ENCODE measurements around the gene HAND2.

HAND2 gene

DNA sequence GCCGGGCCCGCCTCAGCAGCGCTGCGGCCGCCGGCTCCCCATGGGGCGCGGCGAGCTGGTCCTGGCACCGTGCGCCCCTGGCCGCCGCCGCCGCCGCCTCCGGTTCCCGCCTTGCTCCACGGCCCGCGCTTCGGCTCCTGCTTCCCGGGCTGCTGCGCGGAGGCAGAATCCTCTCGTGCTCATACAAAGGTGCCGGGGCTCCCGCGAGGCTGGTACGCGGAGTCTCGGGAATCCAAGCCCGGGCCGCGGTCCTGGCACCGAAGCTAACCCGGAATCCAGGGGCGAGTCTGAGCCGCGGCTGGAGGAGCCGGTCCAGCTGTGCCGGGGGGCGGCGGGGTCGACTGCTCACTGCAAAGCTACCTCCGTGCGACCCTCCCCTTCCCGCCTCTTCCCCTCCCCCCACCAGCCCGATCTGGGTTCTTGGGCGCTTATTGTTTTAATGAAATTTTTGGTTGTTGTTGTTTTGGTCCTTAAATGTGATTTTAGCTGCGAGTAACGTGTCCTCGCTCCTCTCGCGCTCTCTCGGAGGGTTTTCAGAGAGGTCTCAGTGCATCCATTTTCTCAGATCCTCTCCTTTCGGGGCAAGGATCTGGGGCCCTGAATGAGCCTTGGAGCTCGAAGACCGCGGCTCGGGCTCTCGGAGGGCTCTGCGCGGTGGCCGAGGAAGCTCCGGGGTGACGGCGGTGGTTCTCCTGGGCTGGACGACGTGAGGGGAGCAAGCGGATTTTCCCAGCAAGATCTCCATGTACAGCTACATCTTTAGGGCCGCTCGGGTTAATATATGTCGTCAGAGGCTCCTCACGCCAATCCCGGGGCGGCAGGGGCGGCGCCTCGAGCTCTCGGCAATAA lies at the start of gene HAND2:
HAND2 (minus strand) TSS at position 753 of the 849 bp plus-strand sequence. CDS start 940 bp downstream, outside the sequence.
- no peak for DNase-seq

DNA sequence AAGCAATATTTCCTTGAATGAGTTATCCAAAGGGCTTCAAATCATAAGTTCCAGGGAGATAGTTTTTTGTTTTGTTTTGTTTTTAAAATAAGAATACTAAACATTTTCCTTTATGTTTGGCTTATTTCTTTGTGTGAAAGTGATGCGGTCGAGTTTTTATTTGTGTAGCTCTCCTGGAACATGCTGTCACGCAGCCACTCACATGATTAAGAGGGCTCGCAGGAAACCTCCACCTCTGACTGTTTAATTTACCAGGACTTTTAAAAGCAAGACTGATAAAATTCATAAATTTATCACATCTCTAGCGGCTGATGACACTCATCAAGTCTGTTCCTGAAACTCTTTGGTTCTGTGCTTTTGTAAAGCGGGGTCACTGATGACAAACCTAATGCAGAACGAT lies 48.9 kb upstream of the HAND2 start:
- no peak for DNase-seq

DNA sequence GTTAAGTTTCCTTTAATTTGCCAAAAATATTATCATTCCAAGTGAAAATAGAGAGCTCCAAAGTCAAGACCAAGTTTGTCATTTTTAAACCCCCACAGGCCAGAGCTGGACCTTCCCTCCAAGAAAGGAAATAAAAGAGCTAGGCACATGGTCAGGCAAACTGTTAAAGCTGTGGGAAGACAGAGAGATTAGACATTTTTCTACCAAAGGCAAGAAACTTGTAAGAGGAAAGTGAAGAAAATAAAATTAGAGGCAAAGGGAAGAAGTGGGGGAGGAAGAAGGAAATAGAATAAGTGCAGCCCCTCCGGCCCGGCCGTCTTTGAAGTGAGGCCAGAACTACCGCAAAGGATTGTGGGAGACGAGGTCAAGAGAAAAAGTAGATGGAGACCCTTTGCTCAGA lies 47.9 kb upstream of the HAND2 start:
- DNase-seq: no peak

DNA sequence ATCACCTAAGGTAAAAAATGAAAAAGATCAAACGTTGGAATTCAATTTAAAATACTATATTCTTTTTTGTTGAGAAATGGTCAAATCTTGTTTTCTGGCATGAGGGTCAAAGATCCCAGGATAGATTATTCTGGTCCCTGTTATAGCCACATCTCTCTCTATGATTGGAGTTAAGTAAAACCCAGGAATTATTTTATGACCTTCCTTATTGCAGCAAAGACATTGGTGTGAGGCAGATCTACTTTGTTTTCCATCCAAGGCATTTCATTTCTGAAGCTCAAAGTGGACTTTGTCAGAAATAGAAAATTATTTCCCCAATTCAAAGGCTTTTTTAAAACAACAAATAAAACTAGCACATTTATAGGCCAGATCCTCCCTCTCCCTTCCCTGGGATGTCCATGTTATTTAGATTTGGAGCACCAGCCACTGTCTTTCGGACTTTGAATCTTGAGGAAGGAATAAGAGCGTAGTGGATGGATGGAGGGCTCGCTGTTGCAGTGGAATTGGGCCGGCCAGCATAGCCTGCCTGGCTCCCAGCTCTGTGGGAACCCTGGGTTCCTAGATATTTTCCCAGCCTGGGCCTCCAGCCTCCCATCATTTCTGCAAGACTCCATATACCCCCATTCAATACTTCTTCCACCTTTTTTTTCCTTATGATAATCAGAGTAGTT lies 45.6 kb upstream of the HAND2 start:
- DNase-seq: no peak

DNA sequence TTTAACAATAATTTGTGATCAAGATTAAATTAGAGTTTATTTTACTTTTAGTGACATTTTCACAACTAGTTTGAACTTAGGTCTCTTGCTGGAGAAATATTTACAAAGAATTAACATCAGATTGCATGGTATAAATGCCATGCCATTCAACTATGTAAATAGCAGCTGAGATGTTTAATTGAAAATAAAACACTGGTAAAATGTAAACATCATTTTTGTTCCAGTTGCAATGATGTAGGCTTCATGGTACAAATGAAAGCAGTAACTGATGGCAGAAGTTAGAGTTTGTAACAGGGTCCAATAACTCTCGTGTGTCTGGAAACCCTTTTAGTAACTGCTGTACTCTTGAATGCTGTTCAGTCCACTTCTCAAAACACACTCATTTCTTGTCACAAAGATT lies 43.7 kb upstream of the HAND2 start:
- DNase-seq: no peak

DNA sequence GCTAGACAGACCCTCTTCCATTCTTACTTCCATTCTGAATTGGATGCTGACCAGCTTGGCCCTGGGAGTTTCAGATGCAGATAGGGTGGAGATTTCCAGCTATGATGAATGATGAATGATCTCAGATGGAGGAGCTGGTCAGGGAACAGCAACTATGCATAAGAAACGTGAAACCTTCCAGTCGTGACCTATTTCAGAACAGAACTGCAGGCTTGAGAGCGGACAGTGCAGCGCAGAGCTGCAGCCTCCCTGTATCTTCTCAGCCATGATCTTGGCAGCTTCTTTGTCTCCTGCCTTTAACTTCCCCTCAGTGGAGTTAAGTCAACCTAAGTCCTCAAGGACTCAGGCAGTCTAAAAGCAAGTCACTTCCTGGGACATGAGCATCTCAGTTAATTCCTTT lies 43.3 kb upstream of the HAND2 start:
- DNase-seq: no peak

DNA sequence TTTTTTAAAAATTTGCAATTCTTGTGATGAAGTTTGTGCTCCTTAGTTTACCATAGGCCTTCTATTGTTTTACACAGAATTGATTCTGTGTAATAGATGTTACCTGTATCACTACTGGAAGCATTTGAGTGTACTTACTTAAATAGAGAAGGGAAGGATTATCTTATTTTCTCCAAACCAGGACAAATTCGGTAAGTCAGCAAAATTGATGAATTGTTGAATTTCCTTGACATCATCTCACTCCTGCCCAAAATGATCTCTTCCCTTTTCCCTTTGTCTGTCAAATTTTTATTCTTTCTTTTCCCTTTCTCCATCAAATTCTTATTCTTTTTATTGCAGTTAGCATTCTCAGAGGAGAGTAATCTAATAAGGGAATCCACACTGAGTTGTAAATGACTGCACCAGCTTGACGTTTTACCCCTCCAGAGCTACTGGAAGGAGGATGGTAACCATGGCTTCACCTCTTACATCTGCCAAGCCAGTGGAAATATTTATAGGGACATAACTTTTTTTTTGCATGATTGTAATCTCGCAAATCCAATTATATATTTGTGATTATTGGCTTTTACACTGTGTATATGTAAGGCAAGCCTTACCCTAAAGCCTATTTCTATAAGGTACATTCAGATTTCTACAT lies 42.6 kb upstream of the HAND2 start:
- no peak for DNase-seq

DNA sequence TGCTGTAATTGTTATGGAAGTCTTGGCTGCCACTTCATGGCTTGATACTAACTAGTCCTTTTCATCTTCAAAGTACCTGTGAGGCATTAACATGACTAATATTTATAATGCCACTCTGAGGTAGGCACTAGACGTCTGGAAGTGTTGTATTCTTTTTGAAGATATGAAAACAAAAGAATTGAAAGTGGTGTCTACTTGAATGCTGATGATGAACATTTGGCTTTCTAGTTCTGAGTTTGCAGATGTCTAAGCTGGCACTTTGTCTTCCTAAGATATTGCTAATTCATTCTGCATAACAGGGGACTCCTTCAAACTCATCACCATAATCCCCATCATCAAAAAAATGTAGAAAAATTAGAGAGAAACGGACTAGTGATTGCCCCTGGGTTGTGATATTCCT lies 41.6 kb upstream of the HAND2 start:
- no peak for DNase-seq

DNA sequence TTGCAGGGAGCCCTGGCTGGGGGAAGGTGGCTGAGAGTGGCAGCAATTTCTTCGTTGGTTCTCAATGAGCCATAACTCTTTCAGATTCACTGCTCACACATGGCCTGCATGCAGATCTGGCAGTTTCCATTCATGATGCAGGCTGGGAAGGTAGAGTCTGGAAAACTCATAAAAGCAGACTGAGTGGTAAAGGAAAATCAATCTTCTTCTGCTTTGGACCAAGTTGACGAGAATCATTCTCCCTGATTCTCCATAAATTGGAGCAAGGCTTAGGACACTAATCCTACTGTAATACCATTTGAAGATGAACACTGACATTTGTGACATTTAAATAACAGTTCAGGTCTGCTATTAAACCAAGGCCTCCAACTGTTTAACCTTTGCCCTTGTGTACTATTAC lies 35.3 kb upstream of the HAND2 start:
- DNase-seq: no peak

DNA sequence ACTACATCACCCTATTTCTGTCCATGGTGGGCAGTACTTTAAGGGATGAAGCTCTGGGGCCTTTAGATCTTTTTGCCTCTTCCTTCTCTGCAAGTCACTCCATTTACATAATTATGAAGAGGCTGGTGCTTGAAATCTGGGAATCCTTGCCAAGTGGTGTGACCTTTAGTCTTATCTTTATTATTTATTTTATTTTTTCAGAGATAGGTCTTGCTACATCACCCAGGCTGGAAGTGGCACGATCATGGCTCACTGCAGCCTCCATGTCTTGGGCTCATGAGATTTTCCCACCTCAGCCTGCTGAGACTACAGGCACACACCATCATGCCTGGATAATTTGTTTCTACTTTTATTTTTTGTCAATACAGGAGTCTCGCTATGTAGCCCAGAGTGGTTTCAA lies 34.4 kb upstream of the HAND2 start:
- no peak for DNase-seq

DNA sequence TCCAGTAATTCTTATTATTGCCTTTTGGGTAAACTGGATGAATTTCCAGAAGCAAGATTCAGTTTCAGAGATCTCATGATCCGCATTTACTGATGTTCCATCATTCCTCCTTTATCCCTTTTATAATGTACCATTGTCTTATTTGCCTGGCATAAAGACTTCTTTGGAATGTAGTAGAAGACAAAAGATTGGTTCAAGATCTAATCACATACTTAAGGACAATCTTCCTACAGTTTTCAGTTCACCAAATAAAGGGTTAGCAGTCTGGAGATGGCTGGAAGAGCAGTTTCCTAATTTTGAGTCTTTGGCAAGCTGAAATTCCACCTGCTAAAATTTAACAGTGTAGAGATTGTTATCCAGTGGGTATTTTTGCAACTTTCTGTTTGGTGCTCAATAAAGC lies 30.9 kb upstream of the HAND2 start:
- no peak for DNase-seq

DNA sequence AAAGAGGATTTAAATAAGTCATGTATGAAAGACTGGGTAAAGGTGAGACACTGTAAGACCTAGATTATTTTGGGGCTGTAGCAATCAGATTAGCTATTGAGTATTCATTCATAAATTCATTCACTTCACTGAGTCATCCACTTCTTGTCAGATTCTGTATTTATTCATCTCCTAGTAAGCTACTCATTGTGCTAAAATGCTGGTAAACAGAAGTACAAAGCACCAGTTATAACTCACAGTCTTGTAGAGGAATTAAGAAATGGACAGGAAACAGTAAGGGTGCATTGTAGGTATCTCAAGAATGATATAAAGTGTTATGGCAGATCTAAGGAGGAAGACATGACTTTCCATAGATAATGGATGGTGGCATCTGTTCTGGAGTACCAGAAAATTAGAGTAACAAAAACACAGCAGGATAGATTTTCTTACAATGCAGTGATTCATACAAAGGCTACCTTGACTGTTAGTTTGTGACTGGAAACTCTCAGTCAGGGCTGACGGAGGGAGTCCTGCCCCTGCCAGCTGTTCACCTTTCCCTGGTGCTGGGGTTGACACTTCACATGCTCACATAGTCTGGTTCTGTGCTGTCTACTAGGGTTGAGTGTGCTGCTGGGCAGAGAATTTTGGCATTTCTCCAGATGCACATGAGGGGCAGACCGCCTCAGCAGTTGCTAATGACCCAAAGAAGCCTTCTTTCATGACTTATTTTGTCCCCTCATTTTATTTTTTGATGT lies 26.5 kb upstream of the HAND2 start:
- DNase-seq: no peak

DNA sequence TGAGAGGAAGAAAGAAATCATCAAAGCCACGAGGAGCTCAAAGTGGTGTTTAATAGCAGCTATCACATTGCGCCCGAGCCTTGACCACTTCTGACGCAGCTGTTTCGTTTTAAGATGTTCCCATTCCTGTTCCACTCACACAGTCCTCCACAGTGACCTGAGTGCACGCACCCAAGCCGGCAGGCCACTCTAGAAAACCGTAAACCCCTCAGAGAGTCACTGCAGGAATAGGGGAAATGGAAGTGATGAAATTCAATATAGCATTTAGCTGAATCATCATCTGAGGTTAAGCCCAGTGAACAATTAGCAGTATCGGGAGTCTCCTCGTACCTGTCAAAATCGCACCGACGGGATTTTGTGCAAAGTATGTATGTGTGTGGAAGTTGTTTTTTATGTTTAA lies 17.9 kb upstream of the HAND2 start:
- no peak for DNase-seq

DNA sequence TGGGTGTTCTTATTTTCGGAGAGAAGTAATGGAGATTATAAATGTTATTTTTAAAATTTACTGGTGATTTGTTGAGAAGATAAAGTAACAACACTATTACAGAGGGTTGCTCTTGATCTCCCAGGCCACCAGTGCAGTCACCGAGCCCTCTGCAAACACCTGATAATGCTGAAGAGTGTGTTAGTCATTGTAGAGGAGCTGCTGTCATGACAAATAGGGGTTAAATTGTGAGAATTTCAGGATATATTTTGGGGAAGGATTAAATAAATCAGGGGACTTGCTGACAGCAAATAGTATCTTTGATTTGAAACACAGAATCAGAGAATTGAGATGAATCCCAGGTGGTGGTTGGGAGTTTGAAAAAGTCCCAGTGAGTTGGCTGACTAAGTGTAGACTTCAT lies 16.7 kb upstream of the HAND2 start:
- no peak for DNase-seq

DNA sequence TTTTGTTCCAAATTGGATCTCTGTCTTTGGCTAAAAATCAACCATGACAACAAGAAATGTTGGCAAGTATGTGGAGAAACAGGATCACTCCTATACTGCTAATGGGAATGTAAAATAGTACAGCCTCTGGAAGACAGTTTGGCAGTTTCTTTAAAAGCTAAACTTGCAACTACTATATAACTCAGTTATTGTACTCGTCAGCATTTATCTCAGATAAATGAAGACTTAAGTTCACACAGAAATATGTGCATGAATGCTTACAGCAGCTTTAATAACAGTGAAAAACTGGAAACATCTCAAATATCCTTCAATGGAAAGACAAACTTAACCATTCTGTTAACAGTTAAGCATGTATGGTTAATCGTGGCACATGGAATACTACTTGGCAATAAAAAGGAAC lies 15.4 kb upstream of the HAND2 start:
- DNase-seq: no peak

DNA sequence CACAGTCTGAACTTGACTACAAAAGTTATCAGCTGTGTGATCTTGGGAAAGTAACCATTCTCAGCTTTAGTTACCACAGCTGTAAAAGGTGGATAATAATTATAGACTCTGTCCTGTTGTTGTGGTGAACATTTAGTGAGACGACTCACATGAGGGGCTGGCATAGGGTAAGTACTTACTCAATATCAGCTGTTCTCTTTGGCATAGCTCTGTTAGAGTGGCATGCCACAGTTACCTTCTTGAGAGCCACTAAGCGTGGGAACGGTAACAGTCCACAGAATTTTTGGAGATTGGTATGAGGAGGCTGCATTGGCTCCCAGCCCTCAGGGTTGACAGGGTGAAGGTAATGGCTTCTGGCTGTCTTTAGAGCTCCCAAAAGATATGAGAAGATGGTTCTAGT lies 13.2 kb upstream of the HAND2 start:
- no peak for DNase-seq

DNA sequence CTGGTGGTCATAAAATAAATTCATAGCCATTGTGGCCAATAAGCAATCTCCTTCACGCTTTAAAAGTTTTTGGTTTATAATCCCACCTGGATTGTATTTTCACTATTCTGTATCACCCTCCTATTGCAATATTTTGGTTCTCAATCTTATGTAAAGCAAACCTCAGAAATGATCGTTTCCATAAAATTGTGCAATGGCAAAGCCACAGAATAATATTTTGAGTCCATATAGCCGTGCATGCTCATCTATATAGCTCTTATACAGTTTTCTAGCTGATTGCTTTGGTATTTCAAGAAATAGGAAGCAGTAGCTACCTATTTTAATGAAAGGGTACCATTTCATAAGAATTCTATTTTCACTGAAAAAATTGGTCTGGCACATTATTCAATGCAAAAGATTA lies 10.0 kb upstream of the HAND2 start:
- no peak for DNase-seq

DNA sequence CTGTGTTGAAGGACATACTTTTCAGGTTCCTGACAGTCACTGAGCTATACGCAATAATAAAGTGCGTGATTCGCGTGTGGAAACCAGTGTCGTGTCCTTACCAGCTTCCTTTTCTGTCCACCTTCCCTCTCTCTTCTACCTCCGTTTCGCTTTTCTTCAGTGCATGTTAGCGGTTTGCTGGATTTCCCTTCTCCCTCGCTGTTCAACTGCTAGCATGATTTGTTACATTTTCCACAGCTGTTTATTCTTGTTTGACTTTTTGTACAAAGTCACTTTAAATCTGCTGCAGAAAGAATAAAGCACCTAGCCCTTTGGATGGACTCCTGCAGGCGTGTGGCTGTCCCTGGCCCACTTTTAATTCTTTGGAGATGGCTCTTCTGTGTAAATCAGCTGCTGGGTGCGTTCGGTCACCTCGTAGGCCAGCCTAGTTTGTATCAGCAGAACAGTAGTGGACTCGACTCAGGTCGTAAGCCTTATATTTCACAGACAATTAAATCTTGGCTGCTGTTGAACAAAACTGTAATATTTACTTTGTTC lies 8.9 kb upstream of the HAND2 start:
- no peak for DNase-seq

DNA sequence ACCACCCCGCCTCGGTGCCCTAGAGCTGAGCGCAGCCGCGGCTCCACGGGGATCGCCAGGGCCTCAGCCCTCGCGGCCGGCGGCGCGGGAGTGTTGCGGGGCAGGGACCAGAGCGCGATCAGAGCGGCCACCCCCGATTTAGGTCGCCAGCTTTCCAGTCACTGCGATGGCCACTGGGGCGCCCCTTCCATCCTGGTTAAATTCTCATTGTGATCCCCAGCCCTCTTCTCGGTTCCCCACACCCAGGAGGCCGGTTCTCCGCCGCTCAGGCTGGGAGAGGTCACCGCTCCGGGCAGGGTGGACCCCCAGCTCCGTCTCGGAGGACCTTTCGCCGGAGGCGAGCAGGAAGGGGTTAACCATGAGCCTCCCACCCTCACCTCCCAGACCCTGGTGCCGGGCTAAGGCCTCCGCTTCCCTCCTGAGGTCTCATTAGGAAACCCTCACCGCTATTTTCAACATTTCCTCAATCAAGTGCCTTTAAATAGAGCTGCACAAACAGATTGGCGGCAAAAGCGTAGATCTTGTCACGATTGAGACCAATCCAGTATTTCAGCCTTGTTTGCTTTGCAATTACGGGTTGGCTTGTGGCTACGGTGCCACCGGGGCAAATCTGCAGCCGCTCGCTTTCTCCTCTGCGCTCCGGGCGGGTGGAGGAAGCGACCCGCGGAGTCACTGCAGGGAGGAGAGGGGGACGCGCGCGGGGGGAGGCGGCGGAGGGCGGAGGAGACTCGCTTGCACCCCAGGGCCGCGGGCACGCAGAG lies 8.3 kb upstream of the HAND2 start:
- no peak for DNase-seq

DNA sequence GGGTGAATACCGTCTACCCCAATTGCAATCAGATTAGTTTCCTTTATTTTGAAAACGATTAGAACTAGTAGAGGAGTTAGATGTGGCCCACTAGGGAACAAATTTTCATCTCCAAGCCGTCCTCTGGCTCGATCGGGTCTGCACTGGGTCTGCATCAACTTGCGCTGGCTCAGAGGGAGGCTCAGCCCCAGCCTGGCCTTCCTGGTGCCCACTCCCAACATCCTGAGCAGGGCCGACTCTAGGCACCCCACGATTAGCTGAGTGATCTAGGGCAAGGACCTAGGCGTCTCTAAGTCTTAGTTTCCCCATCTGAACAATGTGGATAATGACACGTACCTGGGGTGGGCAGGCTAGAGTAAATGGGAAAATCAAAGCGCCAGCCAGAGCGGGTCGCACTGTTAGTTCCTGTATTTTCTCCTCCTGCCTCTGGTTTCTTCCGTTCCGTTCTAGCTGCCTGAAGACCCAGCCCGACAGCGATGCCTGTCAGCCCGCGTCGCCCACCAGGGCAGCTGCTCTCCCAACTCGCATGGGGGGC lies 7.7 kb upstream of the HAND2 start:
- no peak for DNase-seq

DNA sequence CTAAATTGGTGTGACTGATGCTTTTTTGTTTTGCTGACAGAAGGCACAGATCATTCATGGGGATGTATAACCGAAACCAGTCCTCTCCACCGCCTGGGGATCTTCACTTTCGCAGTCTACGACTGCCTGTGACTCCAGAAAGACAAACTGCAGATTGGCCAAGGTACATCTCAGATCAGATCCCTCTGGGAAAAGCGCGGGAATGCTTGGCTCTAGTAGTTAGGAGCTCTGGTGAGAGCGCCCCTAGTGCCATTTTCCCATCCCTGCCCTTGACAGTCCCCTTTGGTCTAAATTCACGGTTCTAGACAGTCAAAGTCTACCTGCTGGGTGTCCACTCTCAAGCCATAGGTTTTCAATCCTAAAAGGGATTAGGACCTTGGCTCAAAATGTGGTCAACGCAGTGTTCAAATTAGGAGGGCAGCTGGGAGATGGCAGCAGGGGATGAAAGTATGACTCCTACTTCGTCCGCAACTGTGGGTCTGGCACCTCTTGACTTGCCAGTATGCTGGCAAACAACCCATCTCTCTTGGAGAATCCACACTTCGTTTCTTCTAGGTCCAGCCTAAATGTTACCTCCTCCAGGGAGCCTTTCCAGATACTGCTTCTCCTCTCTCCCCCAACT lies 6.9 kb upstream of the HAND2 start:
- DNase-seq: no peak

DNA sequence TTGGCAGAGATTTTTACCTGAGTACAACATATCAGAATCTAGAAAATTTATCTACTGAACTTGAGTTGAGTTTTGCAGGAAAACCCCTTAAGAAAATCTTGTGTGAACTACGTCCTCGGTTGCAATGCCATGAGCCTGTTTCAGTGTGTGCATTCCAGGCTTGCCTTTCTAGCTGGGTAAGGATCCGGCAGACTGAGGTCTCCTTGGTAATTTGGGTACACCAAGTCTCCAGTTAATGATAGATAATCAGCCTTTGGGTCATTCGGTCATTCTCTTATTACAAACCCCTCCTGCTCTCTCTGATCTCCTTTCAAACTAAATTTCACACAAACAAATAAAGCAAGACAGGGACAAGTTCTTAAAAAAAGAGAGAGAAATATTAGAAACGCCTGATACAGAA lies 5.9 kb upstream of the HAND2 start:
- DNase-seq: no peak
